Stimulated activated CD8-positive, alpha-beta memory T cell treated with anti-CD3 and anti-CD28 coated beads, Interleukin-7, amount 100 ng/mL, for 24 hours (primary cell): ENCODE results near the gene XRCC6.
"Not testable (repeated sequence)": the region's sequence is repeated elsewhere in the genome, so short reads cannot be mapped to it uniquely, and the experiment has no call there.

Experiments
- DNase-seq: peaks from one replicate; pipeline ENCODE4 v3.0.0-alpha.2; 2020; ENCODE audit warnings: low read depth

Gene XRCC6

GRCh38 chr22:41621099-41621910, at the start of gene XRCC6:
Gene XRCC6 (plus strand): TSS chr22:41621295. CDS start chr22:41622005, 710 bp downstream.
- DNase-seq: peak; percentile 100

- no peak for DNase-seq
Measured at GRCh38 chr22:41571786-41572185, 49.3 kb upstream of the XRCC6 start.

- DNase-seq: not testable (repeated sequence)
Measured at GRCh38 chr22:41572305-41572704, 48.8 kb upstream of the XRCC6 start.

- no peak for DNase-seq
Measured at GRCh38 chr22:41573677-41574076, 47.4 kb upstream of the XRCC6 start.

DNA sequence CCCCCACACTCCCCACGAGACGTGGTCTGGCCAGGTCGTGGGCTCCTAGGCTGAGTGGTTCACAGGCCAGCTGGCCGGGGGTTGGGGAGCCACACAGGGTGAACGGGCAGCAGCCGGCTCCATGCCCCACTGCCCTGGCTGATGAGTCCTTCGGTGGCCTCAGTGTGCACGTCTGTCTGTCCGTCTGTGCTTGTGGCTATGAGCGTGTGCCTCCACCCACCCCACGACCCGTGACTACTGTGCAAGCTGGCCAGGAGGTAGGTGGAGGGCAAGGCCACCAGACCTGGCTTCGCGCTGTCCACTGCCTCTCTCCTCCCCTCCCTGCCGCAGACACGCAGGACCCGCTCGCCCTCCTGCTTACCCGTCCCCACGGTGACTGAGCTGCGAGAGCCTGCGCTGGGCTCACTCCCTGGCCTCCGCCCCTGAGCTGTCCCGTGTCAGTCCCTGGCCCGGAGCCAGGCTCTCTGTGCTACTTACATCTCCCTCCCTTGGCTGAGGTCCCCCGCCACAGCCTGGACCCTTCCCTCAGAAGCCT, 46.2 kb upstream of the XRCC6 start:
- DNase-seq: no peak

DNA sequence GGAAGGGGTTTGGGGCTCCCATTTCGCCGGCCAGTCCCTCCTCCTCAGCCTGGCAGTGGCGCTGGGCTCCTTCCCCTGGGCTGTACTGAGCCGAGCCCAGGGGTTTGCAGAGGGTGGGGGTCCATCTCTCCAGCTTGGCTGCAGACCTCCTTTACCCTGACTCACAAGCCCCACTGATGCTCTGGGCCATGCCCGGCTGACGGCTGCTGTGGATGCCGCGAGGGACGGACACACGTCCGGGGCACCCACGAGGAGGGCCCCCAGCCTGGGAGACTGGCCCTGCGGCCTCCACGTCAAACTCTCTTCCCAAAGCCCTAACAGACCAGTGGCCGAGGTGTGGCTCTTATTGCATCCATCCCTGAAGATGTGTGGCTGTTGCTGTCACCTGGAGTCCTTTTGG, 45.6 kb upstream of the XRCC6 start:
- no peak for DNase-seq

DNA sequence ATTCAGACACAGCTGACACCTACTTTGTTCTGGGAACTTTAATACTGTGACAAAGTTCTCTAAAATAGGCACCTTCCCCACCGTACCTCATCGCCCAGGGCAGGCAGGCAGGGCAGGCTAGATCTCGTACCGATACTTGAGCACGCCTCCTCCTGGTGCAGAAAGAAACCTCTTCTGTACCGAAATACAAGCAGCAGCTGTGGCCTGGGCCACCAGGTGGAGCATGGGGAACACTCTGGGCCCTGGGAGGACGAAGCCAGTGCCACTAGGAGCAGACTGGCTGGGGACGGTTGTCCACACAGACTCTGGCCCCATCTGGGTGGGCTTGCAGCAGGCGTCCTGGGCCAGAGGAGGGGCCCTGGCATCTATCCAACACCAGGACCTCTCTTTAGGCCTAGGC, 44.2 kb upstream of the XRCC6 start:
- DNase-seq: no peak

DNA sequence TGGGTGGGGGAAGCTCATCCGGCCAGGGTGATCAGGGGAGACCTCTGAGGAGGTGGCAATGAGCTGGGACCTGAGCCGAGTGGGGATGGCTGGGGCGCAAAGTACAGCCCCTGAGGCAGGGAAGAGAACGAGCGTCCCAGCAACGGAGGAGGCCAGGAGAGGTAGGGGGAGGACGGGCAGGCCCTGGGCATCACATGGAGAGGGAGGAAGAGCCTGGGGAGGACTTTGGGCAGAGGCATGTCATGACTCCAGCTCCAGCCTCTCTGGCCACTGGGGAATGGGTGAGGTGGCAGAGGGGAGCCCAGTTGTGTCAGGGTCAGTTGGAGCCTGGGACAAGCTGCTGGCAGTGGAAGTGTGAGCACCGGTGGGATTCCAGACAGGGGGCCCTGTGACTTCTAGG, 43.0 kb upstream of the XRCC6 start:
- DNase-seq: no peak

DNA sequence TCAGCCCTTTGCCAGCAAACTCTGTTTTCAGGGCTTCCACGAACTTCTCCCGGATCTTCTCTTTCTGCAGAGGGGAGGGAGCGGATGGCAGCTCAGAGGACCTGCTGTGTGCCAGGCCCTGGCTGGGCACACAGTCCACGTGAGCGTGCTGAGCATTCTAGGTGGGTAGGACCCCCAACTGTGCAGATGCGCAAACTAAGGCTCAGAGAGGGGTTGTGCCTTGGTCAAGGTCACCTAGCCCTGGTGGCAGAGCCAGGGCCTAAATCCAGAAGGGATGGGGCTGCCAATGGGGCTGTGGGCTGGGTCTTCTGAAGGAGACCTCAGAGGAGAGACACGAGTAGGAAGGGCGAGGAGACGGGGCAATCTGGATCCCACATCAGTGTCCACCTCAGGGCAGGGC, 42.3 kb upstream of the XRCC6 start:
- no peak for DNase-seq

- DNase-seq: no peak
Measured at GRCh38 chr22:41579297-41579996, 41.6 kb upstream of the XRCC6 start.

GRCh38 chr22:41579997-41580355, 41.1 kb upstream of the XRCC6 start:
- DNase-seq: no peak

GRCh38 chr22:41582694-41583093, 38.4 kb upstream of the XRCC6 start:
- DNase-seq: no peak

DNA sequence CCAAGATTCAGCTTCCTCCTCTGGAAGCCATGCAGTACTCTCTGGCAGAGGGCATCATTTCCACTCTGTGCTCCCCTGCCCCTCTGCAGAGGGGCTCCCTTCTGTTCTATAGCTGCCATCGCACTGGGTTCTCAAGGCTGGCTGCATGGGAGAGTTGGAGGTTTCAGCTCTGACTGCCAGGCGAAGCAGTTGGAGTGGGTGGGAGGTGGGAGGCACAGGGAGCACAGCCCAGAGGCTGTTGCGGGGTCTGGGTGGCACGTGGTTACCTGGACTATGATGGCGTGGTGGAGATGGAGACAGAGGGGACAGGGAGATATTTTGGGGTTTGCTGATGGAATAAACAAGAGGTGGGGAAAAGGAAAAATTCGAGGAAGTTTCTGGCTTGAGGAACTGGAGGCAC, 36.2 kb upstream of the XRCC6 start:
- no peak for DNase-seq

DNA sequence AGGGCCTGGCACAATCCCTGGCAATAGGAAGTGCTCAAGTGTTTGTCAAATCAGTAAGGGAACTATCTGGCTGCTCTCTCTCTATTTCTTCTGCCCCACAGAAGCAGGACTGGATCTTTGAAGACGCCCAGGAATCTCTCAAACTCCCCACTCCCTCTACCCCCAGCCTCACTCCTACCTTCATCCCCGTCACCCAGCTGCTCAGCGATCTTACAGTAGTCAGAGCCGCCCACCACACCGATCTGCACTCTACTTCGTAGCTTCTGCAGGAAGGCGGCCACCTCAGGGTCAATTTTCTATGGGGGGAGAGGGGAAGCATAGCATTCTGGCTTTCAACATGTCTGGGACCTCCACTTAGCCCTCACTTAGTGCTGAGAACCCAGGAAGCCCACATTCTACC, 35.2 kb upstream of the XRCC6 start:
- DNase-seq: no peak

DNA sequence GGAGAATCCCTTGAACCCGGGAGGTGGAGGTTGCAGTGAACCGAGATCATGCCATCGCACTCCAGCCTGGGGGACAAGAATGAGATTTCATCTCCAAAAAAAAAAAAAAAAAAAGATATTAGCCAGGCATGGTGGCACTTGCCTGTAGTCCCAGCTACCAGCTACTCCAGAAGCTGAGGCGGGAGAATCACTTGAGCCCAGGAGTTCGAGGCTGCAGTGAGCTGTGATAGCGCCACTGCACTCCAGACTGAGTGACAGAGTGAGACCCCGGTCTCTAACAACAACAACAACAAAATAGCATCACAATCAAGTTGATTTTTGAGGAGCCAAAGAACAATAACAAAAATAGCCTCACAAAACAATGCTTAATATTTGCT, 33.8 kb upstream of the XRCC6 start:
- DNase-seq: no peak

DNA sequence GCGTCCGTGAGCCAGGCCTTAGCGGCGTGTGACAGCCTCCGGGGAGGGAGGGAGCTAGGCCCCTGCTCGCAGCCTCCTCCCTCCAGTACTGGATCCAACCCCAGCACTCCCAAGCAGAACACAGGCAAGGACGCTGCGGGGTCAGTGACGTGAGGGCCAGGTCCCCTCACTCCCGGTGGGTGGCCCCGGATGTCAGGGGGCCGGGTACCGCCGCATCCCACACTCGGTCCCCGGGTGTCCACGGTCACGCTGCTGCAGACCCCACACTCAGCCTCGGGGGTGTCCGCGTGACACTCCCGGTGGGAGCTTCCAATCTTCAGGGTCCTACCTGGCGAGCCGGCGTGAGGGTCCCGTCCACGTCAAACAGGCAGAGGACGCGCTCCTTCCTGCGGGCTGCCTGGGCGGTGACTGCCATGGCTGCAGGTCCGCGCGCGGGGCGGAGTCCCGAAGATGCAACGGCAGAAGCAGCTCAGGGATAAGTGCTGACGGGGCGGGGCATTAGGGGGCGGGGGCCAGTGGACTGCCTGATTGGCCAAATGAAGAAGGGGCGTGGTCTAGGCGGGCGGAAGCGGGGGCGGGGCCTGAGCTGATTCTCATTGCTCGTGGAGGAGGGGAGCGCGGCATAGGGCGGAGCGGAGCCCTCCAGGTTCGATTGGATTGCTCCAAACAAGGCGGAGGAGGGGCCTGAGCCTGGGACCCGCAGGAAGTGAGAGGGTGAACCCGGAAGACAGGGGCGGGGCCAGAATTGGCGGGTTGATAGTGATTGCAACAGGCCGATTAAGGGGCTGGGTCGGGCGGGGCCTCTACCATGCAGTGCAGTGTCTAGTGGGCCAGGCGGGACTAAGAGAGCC, 31.5 kb upstream of the XRCC6 start, which contains the start of gene PMM1:
PMM1 (minus strand) TSS at position 450 of the 851 bp plus-strand sequence; CDS start at position 415, 35 bp downstream.
- DNase-seq: peak; percentile 100

- DNase-seq: not testable (repeated sequence)
Measured at GRCh38 chr22:41593336-41593960, 27.6 kb upstream of the XRCC6 start.

DNA sequence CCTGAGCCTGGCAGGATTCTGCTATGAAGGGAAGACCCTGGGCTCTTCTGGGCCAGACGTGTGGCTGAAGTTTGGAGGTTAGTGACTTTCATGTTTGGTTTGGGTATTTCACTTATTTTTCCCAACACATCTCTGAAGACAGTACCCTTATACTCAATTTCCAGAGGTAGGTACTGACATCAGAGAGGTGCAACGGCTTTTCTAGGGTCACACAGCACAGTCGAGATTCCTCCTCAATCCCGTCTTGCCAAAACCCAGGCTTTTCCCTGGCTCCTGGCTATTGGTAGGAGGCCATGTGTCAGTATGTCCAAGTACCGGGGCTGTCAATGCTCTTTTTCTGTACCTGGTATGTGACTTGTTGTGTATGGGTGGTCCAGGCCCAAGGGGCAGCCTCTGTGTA, 25.4 kb upstream of the XRCC6 start:
- DNase-seq: no peak

DNA sequence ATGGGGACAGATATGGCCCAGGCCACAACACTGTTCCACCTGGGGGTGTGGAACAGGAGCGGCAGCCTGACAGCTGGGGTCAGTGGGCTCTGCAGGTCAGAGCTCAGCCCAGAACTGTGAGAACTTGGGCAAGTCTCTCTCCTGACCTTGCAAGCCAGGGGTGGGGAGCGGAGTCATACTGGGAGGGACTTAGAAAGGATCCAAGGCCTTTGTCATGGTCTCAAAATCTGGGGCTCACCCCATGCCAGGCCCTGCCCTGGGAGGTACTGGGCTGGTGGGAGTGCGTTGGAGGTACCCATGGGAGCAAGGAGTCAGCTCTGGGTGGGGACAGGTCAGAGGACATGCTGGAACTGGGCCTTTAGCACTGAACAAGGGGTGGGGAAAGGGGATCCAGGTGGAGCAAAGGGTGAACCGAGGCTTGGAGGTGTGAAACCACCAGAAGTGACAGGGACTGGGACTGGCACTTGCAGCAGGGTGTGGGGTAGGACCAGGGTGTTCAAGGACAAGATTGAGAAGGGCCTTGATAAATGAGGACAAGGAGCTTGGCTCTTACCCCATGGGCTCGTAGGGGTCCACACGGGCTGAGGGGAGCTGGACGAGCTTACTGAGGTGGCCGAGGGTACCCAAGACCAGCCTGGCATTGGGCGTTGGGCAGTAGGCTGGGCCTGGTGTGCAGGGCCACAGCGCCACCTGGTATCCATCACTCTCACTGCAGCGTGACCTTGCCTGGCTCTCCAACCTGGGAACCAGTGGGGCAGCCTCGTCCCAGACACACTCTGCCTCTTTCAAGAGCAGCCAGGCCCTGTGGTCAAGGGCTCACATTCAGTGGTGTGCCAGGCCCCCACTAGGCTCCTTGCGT, 24.1 kb upstream of the XRCC6 start:
- no peak for DNase-seq

DNA sequence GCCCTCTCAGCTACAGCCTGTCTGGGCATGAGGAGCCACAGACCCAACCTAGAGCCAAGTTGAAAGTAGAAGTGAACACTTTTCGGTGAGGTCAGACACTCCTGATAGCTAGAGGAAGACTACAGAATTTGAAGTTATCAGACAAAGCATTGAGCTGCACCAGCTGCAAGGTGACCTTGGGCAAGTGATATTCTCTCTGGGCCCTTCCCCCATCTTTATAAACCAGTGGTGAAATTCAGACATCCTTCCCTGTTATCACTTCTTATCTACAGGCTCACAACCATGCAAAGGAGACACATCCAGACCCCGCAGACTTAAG, 23.5 kb upstream of the XRCC6 start:
- no peak for DNase-seq

GRCh38 chr22:41598081-41598480, 23.0 kb upstream of the XRCC6 start:
- no peak for DNase-seq
